ENCODE results near the gene ABL1. TPM values are rescaled to one million over a fixed set of nuclear protein-coding genes. Genes with fewer than 3 reads are reported as not detected.

The ABL1 gene
- total RNA-seq, 1 donor, result 94.8 TPM

- peak overlapping the region; percentile 97 for H3K27ac ChIP-seq (ENCODE audit: low read depth, low read length)
- peak overlapping the region; percentile 0 for H3K4me3 ChIP-seq (ENCODE audit: insufficient read depth, low read length)
- H3K4me2 ChIP-seq (ENCODE audit: insufficient read depth, low read length), result peak overlapping the region; percentile 9
- H4K20me1 ChIP-seq (ENCODE audit: insufficient read depth, low read length), result peaks cover 22% of the 10 kb centered on the region
- TF ChIP-seq CTCF (IDR thresholded peaks at IDR 0.05; ENCODE audit: extremely low read depth, low read depth, low read length), result no peak
- peaks cover 89% of the 10 kb centered on the region for H3K79me2 ChIP-seq (ENCODE audit: insufficient read depth, low read length)
- H3K36me3 ChIP-seq (ENCODE audit: insufficient read depth, low read length), result peaks cover 70% of the 10 kb centered on the region
- H3K27me3 ChIP-seq (ENCODE audit: insufficient read depth, low read length), result no peaks in the 10 kb centered on the region
- H3K4me1 ChIP-seq (ENCODE audit: insufficient read depth, low read length), result peaks cover 51% of the 10 kb centered on the region
- H2AFZ ChIP-seq (ENCODE audit: low read length), result no peak overlapping the region
- no peak for DNase-seq (ENCODE audit: insufficient read length, low spot score, missing footprints)
- no peaks in the 10 kb centered on the region for H3K9me3 ChIP-seq (ENCODE audit: low read depth, low read length)
These were observed 26.5 kb downstream of the ABL1 start for GRCh38 chr9:130861372-130862180.

- Histone ChIP-seq H3K27me3 (ENCODE audit: insufficient read depth, low read length) (no peaks in the 10 kb centered on the region), H3K9me3 (ENCODE audit: low read depth, low read length) (no peaks in the 10 kb centered on the region), H4K20me1 (ENCODE audit: insufficient read depth, low read length) (peaks cover 28% of the 10 kb centered on the region), H3K79me2 (ENCODE audit: insufficient read depth, low read length) (peaks cover 89% of the 10 kb centered on the region), H2AFZ (ENCODE audit: low read length) (no peak overlapping the region), H3K4me2 (ENCODE audit: insufficient read depth, low read length) (no peak overlapping the region), H3K4me3 (ENCODE audit: insufficient read depth, low read length) (no peak overlapping the region), H3K36me3 (ENCODE audit: insufficient read depth, low read length) (peaks cover 70% of the 10 kb centered on the region), H3K4me1 (ENCODE audit: insufficient read depth, low read length) (peaks cover 48% of the 10 kb centered on the region), H3K27ac (ENCODE audit: low read depth, low read length) (peak overlapping the region; percentile 97)
- DNase-seq (ENCODE audit: insufficient read length, low spot score, missing footprints), result no peak
- TF ChIP-seq CTCF (IDR thresholded peaks at IDR 0.05; ENCODE audit: extremely low read depth, low read depth, low read length), result no peak
These were observed 27.2 kb downstream of the ABL1 start for GRCh38 chr9:130862217-130862616.

GRCh38 chr9:130862747-130863146, 27.7 kb downstream of the ABL1 start:
- no peak overlapping the region for H3K4me2 ChIP-seq (ENCODE audit: insufficient read depth, low read length)
- H3K9me3 ChIP-seq (ENCODE audit: low read depth, low read length), result no peaks in the 10 kb centered on the region
- DNase-seq (ENCODE audit: insufficient read length, low spot score, missing footprints), result no peak
- H3K79me2 ChIP-seq (ENCODE audit: insufficient read depth, low read length), result peaks cover 89% of the 10 kb centered on the region
- peaks cover 71% of the 10 kb centered on the region for H3K36me3 ChIP-seq (ENCODE audit: insufficient read depth, low read length)
- H3K27ac ChIP-seq (ENCODE audit: low read depth, low read length), result peak overlapping the region; percentile 97
- no peaks in the 10 kb centered on the region for H3K27me3 ChIP-seq (ENCODE audit: insufficient read depth, low read length)
- peaks cover 44% of the 10 kb centered on the region for H3K4me1 ChIP-seq (ENCODE audit: insufficient read depth, low read length)
- no peak for TF ChIP-seq CTCF (IDR thresholded peaks at IDR 0.05; ENCODE audit: extremely low read depth, low read depth, low read length)
- no peak overlapping the region for H3K4me3 ChIP-seq (ENCODE audit: insufficient read depth, low read length)
- peaks cover 28% of the 10 kb centered on the region for H4K20me1 ChIP-seq (ENCODE audit: insufficient read depth, low read length)
- H2AFZ ChIP-seq (ENCODE audit: low read length), result no peak overlapping the region

GRCh38 chr9:130864541-130864940, 29.5 kb downstream of the ABL1 start:
- Histone ChIP-seq H3K9me3 (ENCODE audit: low read depth, low read length) (no peaks in the 10 kb centered on the region), H3K4me1 (ENCODE audit: insufficient read depth, low read length) (peaks cover 29% of the 10 kb centered on the region), H3K36me3 (ENCODE audit: insufficient read depth, low read length) (peaks cover 78% of the 10 kb centered on the region), H3K27me3 (ENCODE audit: insufficient read depth, low read length) (no peaks in the 10 kb centered on the region), H3K79me2 (ENCODE audit: insufficient read depth, low read length) (peaks cover 95% of the 10 kb centered on the region), H2AFZ (ENCODE audit: low read length) (no peak overlapping the region), H3K4me2 (ENCODE audit: insufficient read depth, low read length) (no peak overlapping the region), H3K4me3 (ENCODE audit: insufficient read depth, low read length) (no peak overlapping the region), H3K27ac (ENCODE audit: low read depth, low read length) (peak overlapping the region; percentile 45), H4K20me1 (ENCODE audit: insufficient read depth, low read length) (peaks cover 42% of the 10 kb centered on the region)
- TF ChIP-seq CTCF (IDR thresholded peaks at IDR 0.05; ENCODE audit: extremely low read depth, low read depth, low read length), result no peak
- no peak for DNase-seq (ENCODE audit: insufficient read length, low spot score, missing footprints)
